IMR-90 (cell line): Measurements from ENCODE around the gene TBCD. TPM values are rescaled to one million over a fixed set of nuclear protein-coding genes. Genes with fewer than 3 reads are reported as not detected.

Experiments used
- ATAC-seq: fragments of 200-7000 bp; cut with Tn5 transposase; 2 replicates; pipeline ENCODE4 v1.9.1; 2020; ENCODE audit warnings: low read depth, mild to moderate bottlenecking, moderate library complexity
- BruUV-seq: library from RNA; stranded (reverse); fragments of 400-500 nt; replicated peaks from 2 replicates; lab custom pipeline; 2021; lab: Mats Ljungman, UMichigan
- CTCF ChIA-PET: fragments of 300-600 bp; formaldehyde crosslinking; extraction: SDS; loops from one replicate; lab custom pipeline; 2021; ENCODE audit warnings: antibody characterized with exemption; lab: Yijun Ruan, JAX
- POLR2A ChIA-PET: fragments of 300-600 bp; sonication (Branson Sonifier 250); formaldehyde crosslinking; loops from one replicate; lab custom pipeline; 2022; ENCODE audit warnings: antibody characterized with exemption; ENCODE audit not compliant: unreplicated experiment; lab: Charles Lee
- DNase-seq: peaks from one replicate; pipeline ENCODE4 v3.0.0; 2013
- H2AFZ ChIP-seq: replicated peaks from 2 replicates; pipeline ENCODE3; 2013; ENCODE audit warnings: low read length, mild to moderate bottlenecking; ENCODE audit not compliant: poor library complexity
- H2AK5ac ChIP-seq: 2 replicates; pipeline ENCODE4 v1.6.1; 2013; ENCODE audit warnings: low read depth, low read length, inconsistent platforms
- H2AK9ac ChIP-seq: replicated peaks from 2 replicates; pipeline ENCODE3; 2013; ENCODE audit warnings: mild to moderate bottlenecking, low read depth, low read length, moderate library complexity; ENCODE audit not compliant: poor library complexity
- H2BK120ac ChIP-seq: 2 replicates; pipeline ENCODE4 v1.6.1; 2013; ENCODE audit warnings: low read depth, low read length, inconsistent platforms
- H2BK15ac ChIP-seq: 3 replicates; pipeline ENCODE4 v1.6.1; 2013; ENCODE audit warnings: low read depth, low read length, inconsistent platforms
- H2BK20ac ChIP-seq: 2 replicates; pipeline ENCODE4 v1.6.1; 2013; ENCODE audit warnings: low read depth, mild to moderate bottlenecking, inconsistent platforms, low read length, moderate library complexity
- H2BK5ac ChIP-seq: 2 replicates; pipeline ENCODE4 v1.6.1; 2013; ENCODE audit warnings: mild to moderate bottlenecking, low read depth, low read length, inconsistent platforms; ENCODE audit not compliant: poor library complexity, severe bottlenecking
- H3K14ac ChIP-seq: replicated peaks from 2 replicates; pipeline ENCODE4 v1.6.1; 2013; ENCODE audit warnings: low read depth, low read length, inconsistent platforms
- H3K18ac ChIP-seq: 2 replicates; pipeline ENCODE4 v1.6.1; 2013; ENCODE audit warnings: low read depth, low read length, control low read depth
- H3K23ac ChIP-seq: 2 replicates; pipeline ENCODE4 v1.6.1; 2013; ENCODE audit warnings: low read depth, low read length, inconsistent platforms
- H3K27ac ChIP-seq: 2 replicates; pipeline ENCODE4 v1.5.1; 2013; ENCODE audit warnings: mild to moderate bottlenecking, control low read depth, low read length; ENCODE audit not compliant: insufficient read depth
- H3K27me3 ChIP-seq: 2 replicates; pipeline ENCODE4 v1.6.1; 2013; ENCODE audit warnings: low read length; ENCODE audit not compliant: control insufficient read depth, insufficient read depth
- H3K36me3 ChIP-seq: 2 replicates; pipeline ENCODE4 v1.6.1; 2013; ENCODE audit warnings: low read length, mixed read lengths; ENCODE audit not compliant: control insufficient read depth, insufficient read depth
- H3K4ac ChIP-seq: 2 replicates; pipeline ENCODE4 v1.6.1; 2013; ENCODE audit warnings: low read depth, low read length, inconsistent platforms
- H3K4me1 ChIP-seq: 2 replicates; pipeline ENCODE4 v1.6.1; 2013; ENCODE audit warnings: low read length, mixed read lengths; ENCODE audit not compliant: control insufficient read depth, insufficient read depth
- H3K4me2 ChIP-seq: 2 replicates; pipeline ENCODE4 v1.6.1; 2013; ENCODE audit warnings: low read depth, mild to moderate bottlenecking, control low read depth, low read length, moderate library complexity
- H3K4me3 ChIP-seq: 2 replicates; pipeline ENCODE4 v1.5.1; 2013; ENCODE audit warnings: low read depth, mild to moderate bottlenecking, control low read depth, low read length, moderate library complexity; ENCODE audit not compliant: insufficient read depth
- H3K56ac ChIP-seq: 2 replicates; pipeline ENCODE4 v1.6.1; 2013; ENCODE audit warnings: low read length, inconsistent platforms; ENCODE audit not compliant: insufficient read depth; ENCODE audit errors: extremely low read depth
- H3K79me1 ChIP-seq, 2 experiments: 2 replicates each; pipeline ENCODE4 v1.6.1; 2013; ENCODE audit warnings: low read length in 2 of 2, inconsistent platforms in 1 of 2, low read depth in 1 of 2
- H3K9ac ChIP-seq: 2 replicates; pipeline ENCODE4 v1.6.1; 2013; ENCODE audit warnings: low read depth, low read length, control low read depth
- H3K9me1 ChIP-seq: 2 replicates; pipeline ENCODE4 v1.6.1; 2013; ENCODE audit warnings: low read length, inconsistent platforms; ENCODE audit not compliant: insufficient read depth
- H3K9me3 ChIP-seq: 2 replicates; pipeline ENCODE4 v1.6.1; 2013; ENCODE audit warnings: low read length; ENCODE audit not compliant: control insufficient read depth, insufficient read depth
- H4K20me1 ChIP-seq: 2 replicates; pipeline ENCODE4 v1.6.1; 2013; ENCODE audit warnings: low read length, inconsistent platforms; ENCODE audit not compliant: insufficient read depth
- H4K5ac ChIP-seq: 2 replicates; pipeline ENCODE4 v1.6.1; 2013; ENCODE audit warnings: mild to moderate bottlenecking, low read depth, low read length, control low read depth
- H4K8ac ChIP-seq, 2 experiments: 2 replicates each; pipeline ENCODE4 v1.6.1; 2013; ENCODE audit warnings: low read depth in 2 of 2, low read length in 2 of 2, control low read depth in 1 of 2, inconsistent platforms in 1 of 2
- H4K91ac ChIP-seq: 2 replicates; pipeline ENCODE4 v1.6.1; 2013; ENCODE audit warnings: low read depth, low read length, inconsistent platforms; ENCODE audit not compliant: insufficient read depth
- CEBPB ChIP-seq: IDR thresholded peaks from 2 replicates; pipeline ENCODE4 v1.6.1; 2012; ENCODE audit warnings: low read depth, low read length, improper control_type of control experiment
- ELK1 ChIP-seq: fragments of 150-350 bp; IDR thresholded peaks from 2 replicates; pipeline ENCODE4 v1.6.1; 2016; ENCODE audit warnings: low read depth, mild to moderate bottlenecking, low read length, moderate library complexity, borderline replicate concordance
- MAFK ChIP-seq: IDR thresholded peaks from 2 replicates; pipeline ENCODE4 v1.6.1; 2012; ENCODE audit warnings: low read depth, low read length, improper control_type of control experiment
- USF2 ChIP-seq: fragments of 150-350 bp; IDR thresholded peaks from 2 replicates; pipeline ENCODE4 v1.6.1; 2017; ENCODE audit warnings: mild to moderate bottlenecking, antibody characterized with exemption, low read length, low read depth
- WGBS, 2 experiments: methylation state at CpG; one replicate each; pipeline versions ENCODE4 v1.1.5 to v1.1.7; 2013; ENCODE audit warnings: missing lambda C conversion rate in 2 of 2; ENCODE audit not compliant: insufficient read length in 1 of 2; ENCODE audit errors: extremely low coverage in 2 of 2; 5-methylcytosine and 5-hydroxymethylcytosine counted together
- dilution Hi-C: fragments of 300-500 bp; cut with HindIII; formaldehyde crosslinking; loops from one replicate; pipeline ENCODE4 v1.14.3; 2018; ENCODE audit warnings: low sequenced_read_pairs; ENCODE audit not compliant: unreplicated experiment
- in situ Hi-C: fragments of 300-500 bp; cut with MboI; formaldehyde crosslinking; loops from 3 replicates; pipeline ENCODE4 v1.14.3; 2019; ENCODE audit warnings: low sequenced_read_pairs, inconsistent platforms, mixed read lengths
- intact Hi-C: fragments of 100-400 bp; cut with micrococcal nuclease; formaldehyde crosslinking; loops from 2 replicates; pipeline ENCODE4 v1.10.0; 2022
- polyA plus RNA-seq, 3 experiments: library from polyadenylated mRNA; depleted of rRNA; stranded (reverse); fragments of >200 nt; gene quantifications; 2 replicates each; pipeline ENCODE4 v1.2.3, GENCODE V29; 2012; ENCODE audit warnings: low replicate concordance in 1 of 3
- total RNA-seq: library from RNA; depleted of rRNA; stranded (reverse); fragments of >200 nt; gene quantifications from 2 replicates; pipeline ENCODE4 v1.2.3, GENCODE V29; 2012

The TBCD gene
- total and polyA plus RNA-seq, 2 of the 4 experiments (the other 2 are of a cell fraction): 21.9 to 54.5 TPM

- TF ChIP-seq ELK1: no peak
- no peak for TF ChIP-seq MAFK
These were observed 31.7 kb upstream of the TBCD start (continued) for GRCh38 chr17:82720204-82720603.

- no peak overlapping the region for H3K4me3 ChIP-seq
- POLR2A ChIA-PET: no interaction called here
These were observed 29.4 kb upstream of the TBCD start for GRCh38 chr17:82722341-82723013.

More at GRCh38 chr17:82722341-82723013, 29.4 kb upstream of the TBCD start:
- no peak overlapping the region for H4K5ac ChIP-seq
- H4K20me1 ChIP-seq: 0 out of 2 replicates have a peak, but pooled peaks cover 3% of the 10 kb centered on the region
- WGBS, 2 experiments: 90% methylated on average over 4 of the region's 19 CpGs; no CpG with 5 or more reads in 1 of the 2 experiments
- no peak overlapping the region for H2BK5ac ChIP-seq
- no peak overlapping the region for H2BK15ac ChIP-seq
- no peak overlapping the region for H2BK120ac ChIP-seq
- H4K8ac ChIP-seq: no peak overlapping the region
- no peak overlapping the region for H3K18ac ChIP-seq
- H3K9me3 ChIP-seq: no peaks in the 10 kb centered on the region
- no peaks in the 10 kb centered on the region for H3K27me3 ChIP-seq
- no peak overlapping the region for H3K14ac ChIP-seq
- H2AK5ac ChIP-seq: no peak overlapping the region
- H4K91ac ChIP-seq: no peak overlapping the region
- no peak overlapping the region for H3K23ac ChIP-seq
- intact Hi-C loops: no loop called here
- no peak overlapping the region for H2AFZ ChIP-seq
- H2BK20ac ChIP-seq: no peak overlapping the region
- no TSS peak for BruUV-seq
- H3K56ac ChIP-seq: no peak overlapping the region
- in situ Hi-C loops: no loop called here
- dilution Hi-C loops: no loop called here
- H2AK9ac ChIP-seq: no peak overlapping the region
- TF ChIP-seq USF2 (no peak), CEBPB (0 out of 2 replicates have a peak, but pooled peaks have one; percentile 22)
- H3K4me1 ChIP-seq: peaks cover 4% of the 10 kb centered on the region
- H3K9me1 ChIP-seq: peaks cover 9% of the 10 kb centered on the region
- no peak for DNase-seq
- H3K79me1 ChIP-seq: peaks cover 10 to 21% of the 10 kb centered on the region in 2 experiments
- H3K4ac ChIP-seq: no peak overlapping the region
- no peak overlapping the region for H3K9ac ChIP-seq
- H3K4me2 ChIP-seq: no peak overlapping the region
- H3K36me3 ChIP-seq: peaks cover 34% of the 10 kb centered on the region
- ATAC-seq: no peak
- CTCF ChIA-PET: no interaction called here
- no peak overlapping the region for H3K27ac ChIP-seq
